ENCODE results near the gene OBSL1.
A peak's percentile ranks its signal among the peaks of the same experiment; 100 is the strongest.

The OBSL1 gene

DNA sequence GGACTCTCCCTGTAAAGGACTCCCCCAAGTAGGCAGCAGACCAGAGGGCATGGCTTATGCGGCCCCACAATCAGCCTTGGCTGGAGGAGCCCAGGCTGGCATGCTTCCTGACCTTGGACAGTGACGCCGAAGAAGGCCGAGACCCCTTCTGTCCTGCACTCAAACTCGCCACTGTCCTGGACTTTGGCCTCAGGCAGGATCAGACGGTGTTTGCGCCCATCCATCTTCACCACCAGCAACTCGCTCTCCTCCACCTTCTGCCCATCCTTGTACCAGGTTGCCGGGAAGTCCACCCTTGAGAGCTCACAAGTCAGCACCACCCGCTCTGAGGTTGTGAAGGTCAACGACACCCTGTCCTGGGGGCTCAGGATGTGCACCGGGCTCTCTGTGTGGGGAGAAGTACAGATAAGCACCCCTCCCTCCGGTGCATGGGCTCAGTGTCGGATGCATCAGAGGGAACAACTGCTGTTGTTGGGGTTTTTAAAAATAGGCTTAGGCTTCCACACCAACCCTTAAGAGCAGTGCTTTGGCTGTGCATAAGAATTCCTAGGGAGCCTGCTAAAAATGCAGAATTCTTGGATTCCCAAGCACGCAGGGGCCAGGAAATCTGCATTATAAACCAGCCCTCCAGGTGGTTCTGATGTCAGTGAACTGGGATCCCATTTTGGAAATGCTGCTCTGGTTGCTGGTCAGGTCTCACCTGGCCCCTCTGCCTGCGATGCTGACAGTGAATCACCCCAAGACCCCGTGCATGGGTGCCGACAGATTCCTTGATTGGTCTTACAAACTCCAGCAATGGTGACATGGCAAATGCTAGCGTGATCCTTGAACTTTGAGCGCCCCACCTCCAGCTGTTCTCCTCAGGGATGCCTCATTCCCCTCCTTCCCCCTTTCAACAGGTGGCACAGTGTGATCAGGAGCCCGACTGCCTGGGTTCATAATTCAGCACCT, 5.9 kb downstream of the OBSL1 start:
- no peak for DNase-seq

DNA sequence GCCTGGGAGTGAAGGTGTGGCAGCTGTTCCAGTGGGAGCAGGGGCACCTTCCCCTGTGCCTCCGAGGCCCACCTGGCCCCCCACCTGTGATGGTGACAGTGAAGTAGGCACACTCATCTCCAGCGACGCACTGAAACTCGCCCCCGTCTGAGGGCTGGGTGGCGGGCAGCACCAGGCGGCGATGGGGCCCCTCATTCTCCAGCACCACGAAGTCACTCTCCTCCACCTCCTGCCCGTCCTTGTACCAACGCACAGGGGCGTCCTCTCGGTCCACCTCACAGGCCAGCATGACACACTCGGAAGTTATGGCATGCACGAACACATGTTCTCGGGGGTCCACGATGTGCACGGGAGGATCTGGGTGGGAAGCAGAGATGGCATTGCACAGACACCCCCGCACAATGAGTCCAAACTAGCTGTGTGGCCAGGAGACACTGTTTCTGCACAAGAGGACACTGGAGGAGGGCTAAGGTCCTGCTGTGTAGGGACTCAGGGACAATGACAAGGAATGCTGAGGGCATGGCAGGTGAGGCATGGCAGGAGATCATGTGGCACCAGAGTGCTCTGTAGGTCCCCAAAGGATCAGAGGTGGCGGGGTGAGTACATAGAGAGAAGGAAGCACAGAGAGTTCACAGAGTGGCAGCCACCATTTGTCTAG, 7.9 kb downstream of the OBSL1 start:
- no peak for DNase-seq

DNA sequence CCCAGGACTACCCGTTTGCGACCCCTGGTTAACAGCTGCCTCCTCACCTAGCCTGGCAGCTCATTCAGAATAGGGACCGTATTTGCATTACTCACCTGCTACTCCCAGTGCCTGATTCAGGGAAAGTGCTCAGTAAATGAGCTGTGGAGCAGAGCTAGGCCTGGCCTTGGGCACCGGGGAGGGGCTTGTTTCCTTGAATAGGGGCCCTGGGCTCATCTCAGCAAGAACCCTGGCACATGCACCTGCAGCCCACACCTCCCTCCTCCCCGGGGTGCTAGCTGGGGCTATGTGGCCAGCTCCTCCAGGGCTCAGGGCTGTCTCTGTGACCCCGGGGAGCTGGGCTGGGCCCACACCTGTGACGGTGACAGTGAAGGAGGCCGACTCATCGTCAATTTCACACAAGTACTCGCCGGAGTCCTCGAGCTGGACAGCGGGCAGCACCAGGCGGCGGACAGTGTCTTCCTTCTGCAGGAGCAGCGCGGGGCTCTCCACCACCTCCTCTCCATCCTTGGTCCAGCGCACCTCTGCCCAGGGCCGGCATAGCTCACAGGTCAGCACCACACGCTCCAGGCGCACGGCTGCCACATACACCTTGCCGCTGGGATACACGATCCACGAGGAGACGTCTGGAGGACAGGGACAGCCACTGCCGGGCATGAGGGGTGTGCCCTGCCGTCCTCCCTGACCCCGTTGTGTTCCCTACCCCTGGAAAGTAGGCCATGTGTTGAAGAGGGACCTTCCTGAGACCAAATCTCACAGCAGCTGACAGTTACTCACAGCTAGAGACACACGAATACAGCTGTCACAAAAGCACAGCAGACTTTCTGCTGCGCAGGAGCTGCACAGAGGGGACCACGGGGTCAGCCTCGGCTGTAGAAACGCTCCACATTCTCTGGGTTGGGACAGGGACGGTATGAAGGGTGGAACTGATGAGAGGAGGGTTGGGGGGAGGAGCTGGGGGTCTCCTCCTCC, 9.0 kb downstream of the OBSL1 start:
- DNase-seq, result no peak

DNA sequence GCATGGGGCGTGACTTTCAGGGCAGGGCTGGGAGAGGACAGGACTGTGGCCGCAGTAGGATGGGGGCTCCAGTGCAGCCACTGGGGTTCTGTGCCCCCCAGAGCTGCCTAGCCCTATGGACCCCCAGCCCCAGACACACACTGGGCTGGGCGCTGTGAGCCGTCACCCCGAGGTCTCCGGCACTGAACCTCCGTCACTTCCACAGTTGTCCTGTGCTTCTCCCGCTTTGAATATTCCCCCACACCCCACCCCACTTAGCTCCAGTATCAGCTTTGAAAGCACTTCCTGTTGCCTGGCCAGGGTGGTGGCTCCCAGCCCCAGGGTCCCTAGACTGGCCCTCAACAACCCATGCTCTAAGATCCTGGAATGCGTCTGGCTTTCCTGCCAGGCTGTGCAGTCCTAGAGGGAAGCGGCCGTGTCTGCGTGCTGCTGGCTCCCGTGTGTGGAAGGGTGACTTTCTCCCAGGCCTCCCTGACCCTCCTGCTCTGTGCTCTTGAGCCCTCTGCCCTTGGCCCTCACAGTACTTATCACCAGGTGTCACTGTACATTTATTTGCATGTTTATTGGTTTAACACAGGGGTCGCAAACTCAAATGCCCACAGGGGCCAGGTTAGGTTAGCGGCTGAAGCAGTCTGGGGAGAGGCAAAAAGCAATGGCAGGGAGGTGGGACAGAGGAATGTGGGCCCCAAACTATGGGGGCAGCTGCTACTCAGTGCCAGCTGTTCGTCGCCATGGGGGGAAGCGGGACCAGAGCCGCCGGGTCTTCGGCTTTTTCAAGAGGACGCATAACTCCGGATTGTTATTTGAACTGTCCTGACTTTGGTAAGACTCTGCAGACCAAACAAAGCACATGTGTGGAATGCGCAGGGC, 9.9 kb downstream of the OBSL1 start:
- DNase-seq, result no peak

DNA sequence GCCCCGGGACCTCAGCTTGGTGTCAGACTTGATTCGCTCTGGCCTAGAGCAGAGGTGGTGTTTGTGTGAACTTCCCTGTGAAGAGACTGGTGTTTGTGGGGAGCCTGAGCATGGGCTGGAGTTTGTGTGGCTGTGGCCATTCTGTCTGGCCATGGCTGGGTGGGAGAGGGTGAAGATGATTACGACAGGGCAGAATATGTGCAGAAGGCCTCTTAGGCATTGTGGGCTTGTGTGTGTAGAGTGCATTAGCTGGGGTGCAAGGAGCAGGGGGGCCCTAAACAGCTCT, 10.5 kb downstream of the OBSL1 start:
- no peak for DNase-seq

DNA sequence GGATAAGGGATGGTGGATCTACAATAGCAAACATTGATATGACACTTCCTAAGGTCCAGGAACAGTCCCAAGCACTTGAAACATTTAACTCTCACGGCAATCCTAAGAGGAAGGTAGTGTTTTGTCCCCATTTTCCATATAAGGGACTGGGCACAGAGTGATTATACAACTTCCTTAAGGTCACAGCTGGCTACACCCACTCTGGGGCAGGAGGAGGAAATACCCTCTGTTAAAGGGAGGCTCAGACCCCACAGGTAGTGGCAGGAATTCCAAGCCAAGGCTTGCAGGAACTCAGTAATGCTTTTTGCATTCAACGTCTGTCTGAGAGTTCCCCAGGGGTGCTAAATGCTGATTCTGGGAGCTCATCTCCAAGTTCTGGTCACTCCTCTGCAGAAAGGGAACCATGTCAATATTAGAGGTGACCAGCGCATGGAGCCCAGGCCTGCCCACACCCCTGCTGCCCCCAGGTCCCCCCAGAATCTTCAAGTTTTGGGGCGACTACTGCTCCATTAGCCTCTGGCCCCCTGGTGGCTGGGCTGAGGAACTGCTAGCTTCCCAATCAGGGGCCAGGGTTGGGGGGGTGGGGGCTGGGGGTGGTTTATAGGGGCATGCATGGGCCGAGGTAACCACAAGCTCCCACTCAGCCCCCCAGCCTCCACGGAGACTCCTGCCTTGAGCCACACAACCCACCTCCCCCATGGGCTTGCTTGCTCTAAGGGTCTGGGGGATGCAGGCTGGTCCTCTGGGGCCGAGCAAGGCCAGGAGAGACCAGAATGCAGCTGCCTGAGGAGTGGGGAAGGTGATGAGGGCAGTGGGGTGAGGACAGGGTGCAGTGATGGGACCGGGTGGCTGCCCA, 11.1 kb downstream of the OBSL1 start:
- no peak for DNase-seq

DNA sequence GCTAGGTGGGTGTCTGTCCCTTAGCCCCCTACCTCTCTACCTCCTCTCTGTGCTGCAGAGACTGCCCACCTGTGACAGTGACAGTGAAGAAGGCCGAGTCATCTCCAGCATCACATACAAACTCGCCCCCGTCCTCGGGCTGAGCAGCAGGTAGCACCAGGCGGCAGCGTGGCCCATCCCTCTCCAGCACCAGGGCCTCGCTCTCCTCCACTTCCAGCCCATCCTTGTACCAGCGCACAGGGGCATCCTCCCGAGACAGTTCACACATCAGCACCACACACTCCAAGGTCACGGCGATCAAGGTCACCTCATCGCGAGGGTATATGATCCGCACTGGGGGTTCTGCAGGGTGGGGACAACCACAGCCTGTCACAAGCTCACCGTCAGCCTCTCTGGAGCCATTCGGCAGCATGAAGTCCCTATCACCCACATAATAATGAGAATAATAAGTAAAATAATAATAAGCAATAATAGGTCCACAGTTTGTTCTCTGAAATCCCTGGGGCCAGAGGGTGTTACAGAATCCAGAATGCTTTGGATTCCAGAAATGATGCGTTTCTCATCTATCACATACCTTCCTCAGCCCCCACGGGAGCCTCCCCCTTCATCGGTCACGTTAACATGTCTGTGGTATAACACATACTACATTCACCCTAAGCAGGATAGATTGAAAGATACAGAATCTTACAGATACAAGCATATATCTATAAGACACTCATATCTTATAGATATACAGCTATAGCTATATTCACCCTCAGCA, 12.0 kb downstream of the OBSL1 start:
- no peak for DNase-seq

DNA sequence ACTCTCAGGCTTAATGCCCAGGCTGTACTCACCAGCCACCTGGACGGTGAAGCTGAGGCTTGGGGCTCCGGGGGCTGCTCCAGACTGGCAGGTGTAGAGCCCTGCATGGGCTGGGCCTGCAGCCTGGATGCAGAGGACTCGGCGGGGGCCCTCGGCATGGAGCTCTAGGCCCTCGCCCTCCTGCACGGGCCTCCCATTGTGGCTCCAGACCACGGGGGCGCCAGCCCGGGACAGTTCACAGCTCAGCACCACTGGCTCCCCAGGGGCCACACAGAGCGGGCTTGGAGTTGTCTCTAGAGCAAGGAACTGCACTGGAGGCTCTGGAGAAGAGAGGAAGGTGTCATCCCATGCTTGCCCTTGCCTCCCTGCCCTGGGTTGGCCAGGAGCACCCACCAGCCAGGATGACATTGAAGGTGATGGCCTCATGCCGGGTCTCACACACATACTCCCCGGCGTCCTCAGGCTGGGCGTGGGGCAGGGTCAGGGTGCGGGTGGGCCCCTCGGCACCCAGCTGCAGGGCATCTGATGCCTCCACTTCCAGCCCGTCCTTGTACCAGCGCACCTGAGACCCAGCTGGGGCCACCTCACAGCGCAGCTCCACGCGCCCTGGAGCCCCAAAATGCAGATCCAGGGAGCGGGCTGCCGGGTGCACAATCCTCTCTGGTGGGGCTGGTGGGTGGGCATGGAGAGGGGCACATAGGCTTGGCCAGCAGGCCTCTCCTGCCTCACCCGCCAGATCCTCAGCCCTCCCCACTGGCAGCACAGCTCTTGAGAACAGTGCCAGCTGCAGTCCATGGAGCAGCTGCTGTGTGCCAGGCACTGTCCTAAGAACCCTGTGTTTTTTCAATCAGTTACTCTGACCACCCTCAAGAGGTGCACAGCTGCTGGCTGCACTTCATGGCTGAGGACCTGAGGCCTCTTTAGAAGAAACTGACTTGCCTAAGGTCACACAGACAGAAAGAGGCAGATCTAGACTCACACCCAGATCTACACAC, 13.3 kb downstream of the OBSL1 start:
- no peak for DNase-seq

DNA sequence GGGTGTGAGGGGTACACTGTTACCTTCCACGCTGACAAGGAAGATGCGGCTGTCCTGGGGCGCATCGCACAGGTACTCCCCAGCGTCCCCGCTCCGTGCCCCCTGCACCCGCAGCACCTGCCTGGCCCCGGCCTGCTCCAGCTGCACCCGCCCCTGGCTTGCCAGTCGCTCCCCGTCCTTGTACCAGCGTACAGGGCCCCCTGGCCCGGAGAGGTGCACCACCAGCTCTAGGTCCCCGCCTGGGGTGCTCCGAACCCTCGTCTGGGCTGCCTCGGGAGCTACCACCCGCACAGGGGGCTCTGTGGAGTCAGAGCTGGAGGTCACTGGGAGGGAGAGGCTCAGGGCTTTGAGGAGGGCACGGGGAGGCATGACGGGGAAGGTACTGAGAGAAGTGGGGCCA, 14.0 kb downstream of the OBSL1 start:
- no peak for DNase-seq

DNA sequence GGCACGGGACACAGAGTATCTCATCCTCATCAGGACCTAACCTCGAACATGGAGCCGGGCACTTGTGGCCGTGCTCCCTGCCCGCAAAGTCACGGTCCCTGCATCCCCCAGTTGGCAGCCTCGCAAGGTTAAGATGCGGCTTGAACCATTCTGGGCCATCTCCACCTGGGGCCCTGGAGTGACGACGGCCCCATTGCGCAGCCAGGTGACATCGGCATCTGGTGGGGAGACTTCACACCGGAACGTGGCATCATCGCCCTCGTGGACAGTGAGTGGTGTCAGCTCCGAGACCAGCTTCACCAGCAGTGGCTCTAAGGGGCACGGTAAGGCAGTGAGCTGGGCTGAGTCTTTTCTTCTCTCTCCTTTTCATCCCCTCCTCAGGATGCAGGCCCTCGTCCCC, 14.9 kb downstream of the OBSL1 start:
- DNase-seq, result no peak

DNA sequence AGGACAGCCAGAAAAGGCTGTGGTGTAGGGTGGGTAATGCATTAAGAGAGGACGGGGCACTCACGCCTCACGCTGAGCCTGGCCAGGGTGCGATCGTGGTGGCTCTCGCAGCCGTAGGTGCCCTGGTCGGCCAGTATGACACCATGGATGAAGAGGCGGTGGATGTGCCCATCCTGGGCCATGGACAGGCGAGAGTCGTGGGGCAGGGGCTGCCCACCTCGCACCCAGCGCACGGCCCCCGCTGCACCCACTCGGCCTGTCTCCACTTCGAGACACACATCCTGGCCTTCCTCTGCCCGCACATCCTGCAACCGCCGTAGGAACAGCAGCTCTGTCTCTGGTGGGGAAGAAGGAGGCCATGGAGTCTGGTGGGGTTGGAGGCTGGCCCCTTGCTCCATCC, 15.4 kb downstream of the OBSL1 start:
- no peak for DNase-seq

DNA sequence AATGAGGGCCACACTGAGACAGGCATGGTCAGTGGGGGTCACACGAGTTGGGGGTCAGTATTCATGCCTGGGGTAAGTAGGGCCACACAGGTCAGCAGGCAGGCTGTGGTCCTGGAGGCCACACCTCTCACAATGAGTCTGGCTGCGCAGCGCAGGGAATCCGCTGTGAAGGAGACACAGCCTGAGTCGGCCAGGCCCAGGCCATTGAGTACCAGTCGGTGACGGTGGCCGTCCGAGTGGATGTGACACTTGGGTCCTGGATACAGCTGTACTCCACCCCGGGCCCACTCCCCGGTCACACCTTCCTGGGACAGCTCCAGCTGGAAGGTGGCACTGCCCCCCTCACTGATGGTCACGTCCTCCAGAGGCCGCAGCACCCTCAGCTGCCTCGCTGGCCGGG, 17.0 kb downstream of the OBSL1 start:
- DNase-seq, result no peak

DNA sequence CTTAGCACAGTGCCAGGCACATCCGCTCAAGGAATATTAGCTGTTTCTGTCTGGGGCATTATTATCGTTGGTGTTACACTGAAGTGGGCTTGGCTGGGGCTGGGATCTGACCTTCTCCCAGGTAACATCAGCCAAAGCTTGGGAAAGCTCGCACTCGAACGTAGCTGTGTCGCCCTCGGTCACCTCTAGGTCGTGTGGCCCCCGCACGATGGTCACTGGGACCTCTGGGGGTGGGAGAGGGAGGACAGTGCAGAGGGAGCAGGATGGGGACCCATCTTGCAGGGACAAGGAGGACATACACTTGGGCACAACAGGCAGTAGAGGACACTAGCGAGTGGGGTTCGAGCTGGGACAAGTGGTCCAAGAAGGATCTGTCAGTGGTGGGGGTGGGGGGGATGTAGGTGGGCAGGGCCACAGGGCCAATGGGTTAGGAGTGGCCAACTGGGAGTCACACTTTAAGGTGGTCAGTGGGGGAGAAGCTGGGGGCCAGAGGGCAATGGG, 17.8 kb downstream of the OBSL1 start:
- no peak for DNase-seq

DNA sequence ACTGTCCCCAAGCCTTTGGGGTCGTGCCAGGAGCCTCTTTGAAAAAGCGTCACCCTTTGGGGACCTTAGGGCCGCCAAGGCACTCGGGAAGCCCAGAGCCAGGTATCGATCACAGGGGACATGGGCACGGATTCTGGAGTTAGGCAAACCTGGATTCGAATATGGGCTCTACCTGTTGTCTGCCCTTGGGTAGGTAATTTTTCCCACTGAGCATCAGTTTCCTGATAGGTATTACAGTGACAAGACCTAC, 18.2 kb downstream of the OBSL1 start:
- DNase-seq, result no peak

DNA sequence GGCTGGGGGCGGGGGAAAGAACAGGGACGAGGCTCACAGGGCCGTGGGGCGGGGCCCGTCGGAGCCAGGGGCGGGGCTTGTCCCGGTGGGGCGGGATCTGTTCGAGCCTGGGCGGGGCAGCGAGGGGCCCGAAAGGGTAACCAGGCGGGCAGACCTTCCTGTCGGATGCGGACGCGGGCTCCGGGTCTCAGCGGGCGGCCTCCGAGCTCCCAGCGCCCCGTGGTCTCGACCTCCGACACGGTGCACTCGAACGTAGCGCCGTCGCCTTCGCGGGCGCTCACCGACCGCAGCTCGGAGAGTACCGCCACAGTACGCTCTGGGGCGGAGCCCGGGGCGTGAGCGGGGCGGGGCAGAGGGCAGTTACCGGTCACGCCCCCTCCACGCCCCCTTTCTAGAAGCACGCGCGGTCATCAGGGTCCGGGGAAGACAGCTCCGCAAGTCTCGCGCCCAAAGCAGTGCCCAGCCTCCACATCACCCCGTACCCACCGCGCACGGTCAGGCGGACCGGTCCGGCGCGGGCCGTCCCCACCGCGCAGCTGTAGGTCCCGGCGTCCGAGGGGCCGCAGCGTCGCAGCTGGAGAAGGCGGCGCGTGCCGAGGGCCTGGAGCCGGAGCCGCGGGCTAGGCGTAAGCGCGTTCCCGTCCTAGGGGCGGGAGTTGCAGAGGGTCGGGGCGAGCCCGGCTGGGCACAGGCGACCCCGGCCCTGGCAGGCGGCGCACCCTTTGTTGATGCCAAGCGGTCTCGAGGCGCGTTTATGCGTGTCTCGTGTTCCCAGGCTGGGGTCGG, 18.8 kb downstream of the OBSL1 start:
- DNase-seq, result peak; percentile 54

DNA sequence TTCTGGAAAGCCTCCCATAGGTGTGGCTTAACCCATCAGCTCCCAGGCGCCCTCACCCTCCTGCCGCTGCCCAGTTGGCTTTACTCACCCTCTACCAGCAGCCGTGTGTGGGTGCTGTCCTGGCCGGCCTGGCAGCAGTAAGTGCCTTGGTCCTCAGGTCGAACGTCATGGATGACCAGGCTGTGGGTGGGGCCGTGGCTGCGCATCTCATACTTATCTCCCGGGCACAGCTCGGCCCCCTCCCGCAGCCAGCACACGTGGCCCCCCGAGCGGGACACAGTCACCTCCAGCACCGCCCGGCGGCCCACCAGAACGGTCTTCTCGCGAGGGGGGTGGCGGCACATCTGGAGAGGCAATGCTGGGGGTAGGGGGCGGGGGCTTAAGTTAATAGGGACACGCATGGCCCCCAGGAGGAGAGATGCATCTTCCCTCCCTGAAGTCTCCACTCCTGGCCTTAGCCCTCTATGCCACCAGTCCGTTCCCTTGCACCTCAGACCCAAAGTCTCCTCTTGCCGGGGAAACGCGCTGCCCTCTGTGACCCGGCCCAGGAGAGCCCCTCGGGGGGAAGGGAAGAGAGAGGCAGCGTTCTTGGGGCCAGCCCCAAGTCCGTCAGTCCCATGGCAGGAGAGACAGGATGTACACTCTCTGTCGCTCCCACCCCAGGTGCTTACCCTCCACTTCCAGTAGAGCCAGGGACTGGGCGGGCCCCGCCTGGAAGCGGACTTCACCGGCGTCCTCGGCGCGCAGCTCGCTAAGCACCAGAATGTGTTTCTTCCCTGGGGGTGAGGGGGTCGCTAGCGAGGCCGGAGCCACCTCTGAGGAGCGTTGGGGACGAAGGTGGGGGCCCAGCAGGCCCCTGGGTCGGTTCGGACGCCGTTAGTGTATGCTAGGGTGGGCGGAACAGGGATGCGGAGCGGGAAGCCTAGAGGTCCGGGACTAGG, 19.6 kb downstream of the OBSL1 start:
- no peak for DNase-seq

DNA sequence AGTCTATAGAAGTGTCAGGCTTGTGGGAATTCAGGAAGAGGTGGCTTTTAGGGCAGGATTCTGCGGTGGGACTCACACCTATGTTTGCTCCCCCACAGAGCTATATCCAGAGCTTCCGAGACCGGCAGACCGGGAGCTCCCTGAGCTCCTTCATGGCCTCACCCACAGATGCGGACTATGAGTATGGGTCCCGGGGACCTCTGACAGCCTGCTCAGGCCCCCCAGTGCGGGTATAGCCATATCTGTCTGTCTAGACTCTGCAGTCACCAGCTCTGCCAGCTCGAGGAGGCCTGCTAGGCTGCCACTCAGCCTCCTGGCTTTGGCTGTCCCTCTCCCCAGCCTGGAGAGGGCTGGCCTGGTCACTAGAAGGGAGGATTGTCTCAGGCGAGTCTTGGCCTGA, 21.7 kb downstream of the OBSL1 start:
- DNase-seq, result no peak
